AG04449 (cell line): ENCODE measurements around the gene BTRC.

Experiments
- CTCF ChIA-PET: fragments of 350-600 bp; formaldehyde crosslinking; extraction: SDS; loops from one replicate; lab custom pipeline; 2021; ENCODE audit warnings: antibody characterized with exemption; lab: Yijun Ruan, JAX
- POLR2A ChIA-PET: fragments of 400-600, 350-600 bp; formaldehyde crosslinking; extraction: SDS; loops from one replicate; lab custom pipeline; 2020; ENCODE audit warnings: antibody characterized with exemption, inconsistent platforms; lab: Yijun Ruan, JAX
- DNase-seq: peaks from one replicate; pipeline ENCODE4 v3.0.0-alpha.2; 2010; ENCODE audit warnings: low read depth, low spot score
- H3K4me3 ChIP-seq: 2 replicates; pipeline ENCODE4 v1.5.1; 2011; ENCODE audit warnings: low read depth, mild to moderate bottlenecking, control low read depth, low read length
- CTCF ChIP-seq: IDR thresholded peaks from one replicate; pipeline ENCODE4 v1.5.1; 2011; ENCODE audit warnings: mild to moderate bottlenecking, moderate library complexity, low read length, control low read depth, inconsistent platforms; ENCODE audit not compliant: insufficient read depth; ENCODE audit errors: missing control alignments

BTRC gene

GRCh38 chr10:101506829-101507661 lies 153.1 kb downstream of the BTRC start:
- no peak overlapping the region for H3K4me3 ChIP-seq
- no peak for TF ChIP-seq CTCF
- DNase-seq = no peak
- ChIA-PET CTCF (interaction anchor here (1.5 to 2.2 kb wide), 3 partner anchors 40 to 234 kb away, joined by 3 to 6 read pairs (median 5); no protein-coding TSS in a partner anchor), POLR2A (no interaction called here)

- ChIA-PET CTCF (interaction anchor here (1.5 to 2.2 kb wide), 2 partner anchors 41 to 235 kb away, joined by 5 to 6 read pairs; no protein-coding TSS in a partner anchor), POLR2A (no interaction called here)
- DNase-seq = no peak
- no peak for TF ChIP-seq CTCF
- H3K4me3 ChIP-seq = no peak overlapping the region
Observed at GRCh38 chr10:101507828-101508227, 153.9 kb downstream of the BTRC start.

GRCh38 chr10:101511938-101512337 lies 158.0 kb downstream of the BTRC start:
- no peak for DNase-seq
- no peak for TF ChIP-seq CTCF
- ChIA-PET CTCF (interaction anchor here (0.8 kb wide), 1 partner anchor 45 kb away, joined by 3 read pairs; no protein-coding TSS in a partner anchor), POLR2A (no interaction called here)
- H3K4me3 ChIP-seq = no peak overlapping the region

- CTCF ChIA-PET = no interaction called here
- no peak for TF ChIP-seq CTCF
- no peak overlapping the region for H3K4me3 ChIP-seq
- POLR2A ChIA-PET = no interaction called here
- no peak for DNase-seq
Observed at GRCh38 chr10:101512738-101513137, 158.8 kb downstream of the BTRC start.

GRCh38 chr10:101513733-101514132 lies 159.8 kb downstream of the BTRC start:
- DNase-seq = no peak
- CTCF ChIA-PET = no interaction called here
- H3K4me3 ChIP-seq = no peak overlapping the region
- POLR2A ChIA-PET = no interaction called here
- TF ChIP-seq CTCF = no peak

- ChIA-PET POLR2A (interaction anchor here (0.6 kb wide), 1 partner anchor 32 kb away, joined by 3 read pairs; no protein-coding TSS in a partner anchor), CTCF (interaction anchor here (0.9 kb wide), 1 partner anchor 312 kb away, joined by 5 read pairs; no protein-coding TSS in a partner anchor)
- no peak for DNase-seq
- no peak for TF ChIP-seq CTCF
- no peak overlapping the region for H3K4me3 ChIP-seq
Observed at GRCh38 chr10:101525848-101526247, 171.9 kb downstream of the BTRC start.
